Breast epithelium (tissue), 4 donors: ENCODE results near the gene PRKG1. TPM values are rescaled to one million over a fixed set of nuclear protein-coding genes. Genes with fewer than 3 reads are reported as not detected.

Source experiments
- DNase-seq, 2 donors: peaks; one replicate each; pipeline ENCODE4 v3.0.0-alpha.2; 2019; ENCODE audit warnings: low spot score in 2 of 2
- H3K27ac ChIP-seq, 2 donors: fragments of 200-600 bp; sonication (generic) in 1 of 2; one replicate each; pipeline ENCODE4 v1.5.1; 2016 to 2019; ENCODE audit warnings: mild to moderate bottlenecking in 1 of 2
- H3K27me3 ChIP-seq, 2 donors: fragments of 200-600 bp; sonication (generic) in 1 of 2; one replicate each; pipeline versions ENCODE4 v1.5.1 to v1.6.0; 2017 to 2019; ENCODE audit warnings: control low read depth in 1 of 2, mild to moderate bottlenecking in 1 of 2
- H3K36me3 ChIP-seq: fragments of 200-600 bp; one replicate; pipeline ENCODE4 v1.5.1; 2019
- H3K4me1 ChIP-seq, 2 donors: fragments of 200-600 bp; sonication (generic); one replicate each; pipeline ENCODE4 v1.5.1; 2016 to 2019; ENCODE audit warnings: control low read depth in 1 of 2
- H3K4me3 ChIP-seq, 3 donors: fragments of 200-600 bp; sonication (generic); 1 replicate in 2 of 3; 2 replicates in 1 of 3; pipeline ENCODE4 v1.5.1; 2016 to 2019; ENCODE audit warnings: mild to moderate bottlenecking in 3 of 3, moderate library complexity in 2 of 3
- H3K9me3 ChIP-seq, 2 donors: fragments of 200-600 bp; sonication (generic) in 1 of 2; one replicate each; pipeline ENCODE4 v1.5.1; 2016 to 2019; ENCODE audit warnings: control low read depth in 1 of 2
- CTCF ChIP-seq, 3 donors: fragments of 450-650 bp; IDR thresholded peaks; one replicate each; pipeline ENCODE4 v1.5.1; 2016 to 2017; ENCODE audit warnings: antibody characterized with exemption in 3 of 3, mild to moderate bottlenecking in 3 of 3, moderate library complexity in 3 of 3
- POLR2A ChIP-seq: fragments of 450-650 bp; IDR thresholded peaks from one replicate; pipeline ENCODE4 v1.6.1; 2016; ENCODE audit warnings: antibody characterized with exemption, mild to moderate bottlenecking, moderate library complexity
- POLR2AphosphoS5 ChIP-seq, 3 donors: sonication (generic); formaldehyde crosslinking; IDR thresholded peaks; one replicate each; pipeline ENCODE4 v1.6.1; 2017; ENCODE audit warnings: antibody characterized with exemption in 3 of 3
- intact Hi-C: fragments of 100-400 bp; cut with DNase I; formaldehyde crosslinking; loops from one replicate; pipeline ENCODE4 v1.15.1; 2023; ENCODE audit warnings: low total_unique reads
- total RNA-seq, 3 donors: library from RNA; depleted of rRNA; stranded (reverse); fragments of >200 nt; gene quantifications; one replicate each; pipeline ENCODE4 v1.1.0, GENCODE V29; 2016

The PRKG1 gene
- total RNA-seq, 3 donors from 2014 or later: 10.9 to 36.9 (median 19.7) TPM

GRCh38 chr10:51937308-51938140, 863.2 kb downstream of the PRKG1 start:
- intact Hi-C loops: no loop called here
- Histone ChIP-seq H3K4me1 (no peaks in the 10 kb centered on the region), H3K27ac (peak overlapping the region in 1 of 2 donors; percentile 23), H3K36me3 (no peaks in the 10 kb centered on the region), H3K27me3 (no peaks in the 10 kb centered on the region), H3K4me3 (peak overlapping the region in 1 of 3 donors; percentile 37), H3K9me3 (no peaks in the 10 kb centered on the region)
- no peak for DNase-seq
- TF ChIP-seq POLR2A (no peak), CTCF (IDR thresholded peaks at IDR 0.05) (no peak), POLR2AphosphoS5 (IDR thresholded peaks at IDR 0.05) (no peak)

- no peaks in the 10 kb centered on the region for H3K36me3 ChIP-seq
- TF ChIP-seq CTCF (IDR thresholded peaks at IDR 0.05) (no peak), POLR2AphosphoS5 (IDR thresholded peaks at IDR 0.05) (no peak), POLR2A (no peak)
- DNase-seq: no peak
- H3K9me3 ChIP-seq: no peaks in the 10 kb centered on the region
- H3K4me3 ChIP-seq: no peak overlapping the region
- H3K4me1 ChIP-seq: peaks cover 0 to 6% of the 10 kb centered on the region in 2 donors
- intact Hi-C loops: no loop called here
- peak overlapping the region; percentile 29 to 48 for H3K27ac ChIP-seq
- no peaks in the 10 kb centered on the region for H3K27me3 ChIP-seq
Observed at GRCh38 chr10:51950371-51950995, 876.2 kb downstream of the PRKG1 start.

- Histone ChIP-seq H3K27me3 (no peaks in the 10 kb centered on the region), H3K36me3 (no peaks in the 10 kb centered on the region), H3K27ac (peak overlapping the region; percentile 45 to 48), H3K4me1 (peaks cover 0 to 6% of the 10 kb centered on the region in 2 donors), H3K4me3 (no peak overlapping the region), H3K9me3 (no peaks in the 10 kb centered on the region)
- no peak for TF ChIP-seq POLR2AphosphoS5 (IDR thresholded peaks at IDR 0.05)
- no peak for TF ChIP-seq CTCF (IDR thresholded peaks at IDR 0.05)
- TF ChIP-seq POLR2A: no peak
- DNase-seq: no peak
- intact Hi-C loops: no loop called here
Observed at GRCh38 chr10:51950996-51951555, 876.8 kb downstream of the PRKG1 start.

- DNase-seq: no peak
- Histone ChIP-seq H3K27ac (peak overlapping the region; percentile 45 to 51), H3K36me3 (no peaks in the 10 kb centered on the region), H3K9me3 (no peaks in the 10 kb centered on the region), H3K4me3 (no peak overlapping the region), H3K4me1 (peaks cover 0 to 6% of the 10 kb centered on the region in 2 donors), H3K27me3 (no peaks in the 10 kb centered on the region)
- intact Hi-C loops: no loop called here
- TF ChIP-seq CTCF (IDR thresholded peaks at IDR 0.05) (no peak), POLR2A (no peak), POLR2AphosphoS5 (IDR thresholded peaks at IDR 0.05) (no peak)
Observed at GRCh38 chr10:51951601-51952000, 877.3 kb downstream of the PRKG1 start.

- H3K27ac ChIP-seq: peak overlapping the region; percentile 45 to 51
- peaks cover 0 to 6% of the 10 kb centered on the region in 2 donors for H3K4me1 ChIP-seq
- intact Hi-C loops: no loop called here
- H3K36me3 ChIP-seq: no peaks in the 10 kb centered on the region
- H3K27me3 ChIP-seq: no peaks in the 10 kb centered on the region
- no peak overlapping the region for H3K4me3 ChIP-seq
- TF ChIP-seq POLR2AphosphoS5 (IDR thresholded peaks at IDR 0.05): no peak
- no peak for TF ChIP-seq POLR2A
- no peak for TF ChIP-seq CTCF (IDR thresholded peaks at IDR 0.05)
- no peaks in the 10 kb centered on the region for H3K9me3 ChIP-seq
- DNase-seq: no peak
Observed at GRCh38 chr10:51952056-51952455, 877.8 kb downstream of the PRKG1 start.
